Stimulated activated CD4-positive, alpha-beta T cell treated with anti-CD3 and anti-CD28 coated beads, Interleukin-1b, Interleukin-23, amount 100 ng/mL, for 4 hours (primary cell): Measurements from ENCODE around the gene HOXD8.

Experiments used
- DNase-seq, 2 donors: peaks; one replicate each; pipeline ENCODE4 v3.0.0-alpha.2; 2020; ENCODE audit warnings: low read depth in 2 of 2

The HOXD8 gene

DNA sequence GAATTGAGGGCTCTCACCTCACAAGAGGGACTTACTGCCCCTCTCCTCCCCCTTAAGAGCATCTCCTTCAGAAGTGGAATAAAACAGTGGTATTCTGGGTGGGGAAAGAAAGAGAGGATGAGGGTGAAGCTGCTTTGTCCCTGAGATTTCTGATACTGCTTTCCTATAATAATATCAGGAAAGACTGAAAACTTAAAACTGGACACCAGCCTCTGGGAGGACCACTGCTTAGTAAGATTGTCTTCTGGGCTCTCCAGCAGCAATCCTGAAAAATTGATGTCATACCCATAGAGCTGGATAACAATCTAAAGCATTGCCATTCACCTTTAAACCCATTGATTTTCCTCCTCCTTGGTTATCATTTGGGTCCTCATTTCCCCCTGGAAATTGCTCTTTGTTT lies 17.1 kb downstream of the HOXD8 start:
- no peak for DNase-seq

DNA sequence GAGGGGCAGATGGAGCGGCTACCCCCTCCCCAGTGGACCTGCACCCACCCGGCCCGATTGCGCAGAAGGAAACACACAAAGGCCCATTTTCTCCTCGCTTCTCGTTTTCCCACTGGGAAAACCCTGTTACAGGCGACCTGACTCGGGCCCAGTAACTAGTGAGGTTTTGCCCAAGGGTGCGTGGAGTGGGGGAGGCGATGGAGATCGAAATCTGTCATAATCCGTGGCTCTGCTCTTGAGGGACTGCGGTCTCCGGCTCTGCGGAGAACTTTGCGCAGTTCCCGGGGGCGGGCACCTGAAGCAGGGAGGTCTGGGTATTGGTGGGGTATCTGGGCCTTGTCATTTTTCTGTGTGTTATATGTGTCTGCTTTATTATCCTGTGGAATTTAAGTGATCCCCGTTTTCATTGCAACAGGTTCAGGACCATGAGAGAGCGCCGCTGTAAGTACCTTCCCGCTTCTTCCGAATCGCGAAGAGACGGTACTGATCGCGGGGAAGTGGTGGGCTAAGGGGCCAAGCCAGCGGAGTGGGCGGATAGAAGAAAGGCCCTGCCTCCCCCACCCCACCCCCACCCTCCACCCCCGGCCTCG lies 17.8 kb downstream of the HOXD8 start:
- DNase-seq: no peak

DNA sequence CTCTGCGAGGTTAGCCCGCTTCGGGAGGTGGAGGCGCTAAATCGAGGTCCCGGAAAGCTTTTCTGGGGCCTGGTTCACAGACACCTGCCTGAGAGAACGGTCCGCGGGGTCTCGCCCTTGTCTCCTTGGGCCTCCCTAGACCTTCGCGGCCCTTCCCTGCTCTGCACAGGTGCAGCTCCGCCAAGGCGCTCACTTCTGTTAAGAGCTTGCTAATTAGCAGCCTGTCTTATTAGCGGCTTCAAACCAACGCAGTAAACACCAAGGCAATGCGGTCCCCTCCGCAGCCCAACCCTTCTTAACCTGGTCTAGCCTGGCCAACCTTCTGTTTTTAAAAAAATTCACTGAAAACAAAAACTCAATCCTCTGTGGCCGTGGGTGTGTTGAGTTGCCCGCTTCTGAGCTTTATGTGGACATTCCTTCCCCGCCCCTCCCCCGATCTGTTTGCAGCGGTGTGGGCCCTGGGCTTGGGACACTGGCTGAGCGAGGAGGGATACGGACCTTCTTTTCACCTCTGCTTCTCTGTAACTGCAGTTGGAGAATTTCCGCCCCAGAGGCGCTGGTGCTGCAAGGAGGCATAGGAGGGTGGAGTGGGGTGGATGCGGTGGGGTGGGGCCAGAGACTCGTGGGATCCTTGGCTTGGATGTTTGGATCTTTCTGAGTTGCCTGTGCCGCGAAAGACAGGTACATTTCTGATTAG lies 18.4 kb downstream of the HOXD8 start:
- no peak for DNase-seq

DNA sequence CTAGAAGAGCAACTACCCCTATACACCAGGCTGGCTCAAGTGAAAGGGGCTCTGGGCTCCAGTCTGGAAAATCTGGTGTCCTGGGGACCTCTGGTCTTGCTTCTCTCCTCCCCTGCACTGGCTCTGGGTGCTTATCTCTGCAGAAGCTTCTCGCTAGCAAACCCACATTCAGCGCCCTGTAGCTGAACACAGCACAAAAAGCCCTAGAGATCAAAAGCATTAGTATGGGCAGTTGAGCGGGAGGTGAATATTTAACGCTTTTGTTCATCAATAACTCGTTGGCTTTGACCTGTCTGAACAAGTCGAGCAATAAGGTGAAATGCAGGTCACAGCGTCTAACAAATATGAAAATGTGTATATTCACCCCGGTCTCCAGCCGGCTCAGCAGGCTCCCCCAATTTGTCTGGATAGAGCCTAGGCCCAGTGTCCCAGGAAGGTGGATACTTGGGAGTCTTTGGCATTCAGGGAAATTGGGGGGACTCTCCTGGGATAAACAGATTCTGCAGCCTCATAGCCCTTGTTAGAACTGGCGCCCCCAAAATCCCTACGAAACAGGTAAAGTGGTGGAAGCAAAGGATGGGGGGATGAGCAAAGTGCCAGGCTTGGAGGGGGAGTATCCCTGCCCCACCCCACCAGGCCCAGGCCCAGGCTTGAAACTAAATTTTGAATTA lies 19.4 kb downstream of the HOXD8 start:
- no peak for DNase-seq

DNA sequence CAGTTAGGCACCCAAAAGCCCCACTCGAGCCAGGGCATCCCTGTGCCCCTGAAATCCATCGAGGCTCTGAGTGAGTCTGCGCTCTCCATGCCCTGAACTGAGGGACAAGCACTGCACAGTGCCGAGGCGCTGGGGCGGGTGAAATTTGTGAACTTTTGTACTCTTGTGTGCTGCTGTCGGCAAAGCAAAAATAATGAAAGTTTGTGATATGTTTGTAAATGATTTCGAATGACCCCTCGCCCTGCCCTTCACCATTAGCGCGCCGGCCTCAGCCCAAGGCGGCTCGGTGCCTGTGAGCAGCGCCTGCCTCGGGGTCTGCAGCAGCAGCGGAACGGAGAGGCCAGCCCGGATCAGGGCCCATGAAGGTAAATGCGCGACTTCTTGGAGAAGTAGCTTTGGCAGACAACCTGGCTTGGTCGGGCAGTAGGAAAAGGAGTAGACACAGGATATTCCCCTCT lies 20.0 kb downstream of the HOXD8 start:
- DNase-seq: no peak

DNA sequence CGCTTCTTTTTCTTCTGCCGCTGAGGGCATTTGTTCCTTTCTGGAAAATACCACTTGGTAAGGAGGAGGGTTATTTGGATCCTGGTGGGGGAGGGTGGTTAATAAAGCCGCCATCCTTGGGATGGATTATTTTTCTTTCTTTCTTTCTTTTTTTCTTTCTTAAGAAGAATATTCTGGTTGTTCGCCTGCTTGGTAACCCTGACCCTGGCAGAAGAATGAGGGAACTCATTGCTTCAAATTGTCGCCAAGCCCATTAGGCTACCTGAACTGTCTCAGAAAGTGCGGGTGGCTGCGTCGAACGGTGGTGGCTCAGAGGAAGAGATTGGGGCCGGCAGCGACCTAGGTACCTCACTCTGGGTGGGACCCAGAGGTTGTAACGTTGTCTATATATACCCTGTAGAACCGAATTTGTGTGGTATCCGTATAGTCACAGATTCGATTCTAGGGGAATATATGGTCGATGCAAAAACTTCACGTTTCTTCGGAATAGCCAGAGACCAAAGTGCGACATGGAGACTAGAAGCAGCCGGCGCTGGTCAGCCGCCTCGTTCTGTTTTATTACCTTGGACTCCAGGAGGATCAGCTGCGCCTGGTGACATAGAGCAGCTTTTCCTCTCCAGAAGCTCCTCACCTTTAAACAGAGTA lies 20.6 kb downstream of the HOXD8 start:
- DNase-seq: no peak

DNA sequence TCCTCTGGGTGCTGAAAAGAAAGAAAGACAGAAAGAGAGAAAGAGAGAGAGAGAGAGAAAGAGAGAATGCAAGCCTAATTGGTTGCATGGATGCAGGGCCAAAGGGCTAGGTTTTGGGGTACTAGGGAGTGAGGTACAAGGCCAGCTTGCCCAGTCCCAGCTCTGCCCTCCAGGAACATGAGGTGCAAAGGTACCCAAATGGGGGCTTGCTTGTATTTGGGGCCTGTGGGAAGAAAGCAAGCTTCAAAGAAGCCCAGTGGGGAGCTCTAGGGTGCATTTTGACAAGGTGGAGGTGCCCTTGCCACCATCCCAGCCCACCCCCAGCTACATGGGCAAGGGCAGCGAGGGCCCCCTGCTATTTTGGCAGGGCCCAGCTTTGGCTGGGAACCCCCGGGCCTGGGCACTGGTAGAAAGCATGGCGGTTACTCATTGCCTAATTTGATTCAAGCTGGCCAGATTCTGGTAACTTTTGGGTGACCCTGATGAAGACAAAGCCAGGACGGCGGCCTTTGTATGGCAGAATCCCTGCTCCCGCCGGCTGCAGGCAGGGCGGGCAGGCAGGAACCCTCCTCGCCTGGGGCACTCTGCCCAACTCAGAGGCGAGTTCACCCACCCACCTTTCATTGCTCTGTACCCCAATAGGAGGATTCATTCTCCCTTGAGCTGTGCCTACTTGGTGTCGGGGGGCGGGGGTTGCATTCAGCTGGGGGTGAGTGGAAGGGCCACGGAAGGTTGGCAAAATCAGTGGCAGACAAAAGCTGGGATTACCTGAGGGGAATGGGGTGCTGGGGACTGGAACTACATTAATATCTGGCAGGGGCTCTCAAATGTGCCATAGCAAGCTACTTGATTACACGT lies 21.3 kb downstream of the HOXD8 start:
- DNase-seq: no peak

DNA sequence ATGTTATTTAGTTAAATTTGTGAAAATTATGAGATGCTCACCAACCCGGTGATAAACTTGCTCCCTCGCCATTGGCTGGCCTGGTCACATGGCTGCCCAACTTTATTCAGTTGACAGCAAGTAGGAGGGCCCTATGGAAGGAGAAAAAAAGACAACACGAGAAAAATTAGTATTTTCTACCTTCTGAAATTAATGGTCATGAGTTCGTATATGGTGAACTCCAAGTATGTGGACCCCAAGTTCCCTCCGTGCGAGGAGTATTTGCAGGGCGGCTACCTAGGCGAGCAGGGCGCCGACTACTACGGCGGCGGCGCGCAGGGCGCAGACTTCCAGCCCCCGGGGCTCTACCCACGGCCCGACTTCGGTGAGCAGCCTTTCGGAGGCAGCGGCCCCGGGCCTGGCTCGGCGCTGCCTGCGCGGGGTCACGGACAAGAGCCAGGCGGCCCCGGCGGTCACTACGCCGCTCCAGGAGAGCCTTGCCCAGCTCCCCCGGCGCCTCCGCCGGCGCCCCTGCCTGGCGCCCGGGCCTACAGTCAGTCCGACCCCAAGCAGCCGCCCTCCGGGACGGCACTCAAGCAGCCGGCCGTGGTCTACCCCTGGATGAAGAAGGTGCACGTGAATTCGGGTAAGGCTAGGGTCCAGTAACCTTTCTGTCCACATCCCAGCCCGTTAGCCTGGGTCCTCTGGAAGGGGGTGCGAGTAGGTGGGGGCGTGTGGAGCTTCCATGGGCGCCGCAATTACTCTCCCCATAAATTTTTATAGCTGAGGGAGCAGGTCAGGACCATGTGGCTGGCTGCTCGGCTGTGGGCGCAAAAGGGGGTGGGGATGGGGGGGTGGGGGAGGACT lies 22.2 kb downstream of the HOXD8 start, which contains the start of gene HOXD4:
HOXD4 (plus strand) TSS at position 109 of the 846 bp plus-strand sequence; CDS start at position 193, 84 bp downstream.
- no peak for DNase-seq

DNA sequence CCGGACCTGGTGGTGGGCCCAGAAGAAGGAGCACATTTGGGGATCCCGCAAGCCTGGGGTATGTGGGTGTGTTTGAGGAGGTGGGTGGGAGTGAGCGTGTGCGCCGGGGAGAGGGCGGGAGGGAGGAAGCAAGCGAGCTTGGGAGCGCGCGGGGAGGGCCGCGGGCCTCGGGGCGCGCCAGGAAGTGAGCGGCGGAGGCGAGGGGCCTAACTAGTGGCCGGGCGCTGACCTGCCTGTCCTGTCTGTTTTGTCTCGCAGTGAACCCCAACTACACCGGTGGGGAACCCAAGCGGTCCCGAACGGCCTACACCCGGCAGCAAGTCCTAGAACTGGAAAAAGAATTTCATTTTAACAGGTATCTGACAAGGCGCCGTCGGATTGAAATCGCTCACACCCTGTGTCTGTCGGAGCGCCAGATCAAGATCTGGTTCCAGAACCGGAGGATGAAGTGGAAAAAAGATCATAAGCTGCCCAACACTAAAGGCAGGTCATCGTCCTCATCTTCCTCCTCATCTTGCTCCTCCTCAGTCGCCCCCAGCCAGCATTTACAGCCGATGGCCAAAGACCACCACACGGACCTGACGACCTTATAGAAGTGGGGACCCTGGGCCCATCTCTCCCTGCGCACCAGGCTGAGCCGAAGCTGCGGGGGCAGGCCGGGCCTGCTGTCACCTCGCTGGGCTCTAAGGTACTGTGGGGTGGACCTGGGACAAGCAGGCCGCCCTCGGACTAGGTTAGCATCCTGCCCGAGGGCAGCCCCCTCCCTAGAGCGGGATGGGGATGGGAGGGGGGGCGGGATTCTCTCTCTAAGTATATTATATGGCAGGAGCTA lies 23.1 kb downstream of the HOXD8 start:
- DNase-seq: no peak

DNA sequence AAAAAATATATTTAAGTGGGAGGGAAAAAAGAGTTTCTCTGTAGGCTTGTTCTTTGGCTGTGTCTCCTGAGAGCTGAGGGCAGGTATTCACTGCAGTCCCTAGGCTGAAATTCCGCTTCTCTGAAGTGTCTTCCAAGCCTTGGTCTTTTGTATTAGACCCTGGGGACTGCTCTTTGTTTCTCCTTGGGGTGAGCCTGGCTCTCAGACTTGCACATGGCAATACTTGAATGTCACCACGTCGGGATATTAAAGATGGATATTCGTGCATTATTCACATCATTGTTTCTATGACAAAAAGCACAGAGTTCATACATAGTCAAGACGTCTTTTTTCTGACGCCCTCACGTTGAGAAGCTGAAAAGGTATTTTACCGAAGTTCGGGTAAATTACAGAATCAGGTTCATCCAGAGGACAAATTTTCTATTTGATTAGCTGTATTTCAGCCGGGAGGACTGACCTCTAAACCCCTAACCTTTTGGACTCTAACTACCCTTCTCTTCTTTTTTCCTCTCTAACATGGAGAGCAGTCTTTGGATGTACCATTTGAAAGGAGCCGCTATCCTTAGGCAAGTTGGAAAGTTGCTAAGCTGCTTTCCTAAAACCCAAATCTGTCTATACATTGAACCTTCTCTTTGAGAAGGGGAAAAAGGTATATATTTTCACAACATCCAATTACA lies 25.2 kb downstream of the HOXD8 start:
- DNase-seq: no peak

DNA sequence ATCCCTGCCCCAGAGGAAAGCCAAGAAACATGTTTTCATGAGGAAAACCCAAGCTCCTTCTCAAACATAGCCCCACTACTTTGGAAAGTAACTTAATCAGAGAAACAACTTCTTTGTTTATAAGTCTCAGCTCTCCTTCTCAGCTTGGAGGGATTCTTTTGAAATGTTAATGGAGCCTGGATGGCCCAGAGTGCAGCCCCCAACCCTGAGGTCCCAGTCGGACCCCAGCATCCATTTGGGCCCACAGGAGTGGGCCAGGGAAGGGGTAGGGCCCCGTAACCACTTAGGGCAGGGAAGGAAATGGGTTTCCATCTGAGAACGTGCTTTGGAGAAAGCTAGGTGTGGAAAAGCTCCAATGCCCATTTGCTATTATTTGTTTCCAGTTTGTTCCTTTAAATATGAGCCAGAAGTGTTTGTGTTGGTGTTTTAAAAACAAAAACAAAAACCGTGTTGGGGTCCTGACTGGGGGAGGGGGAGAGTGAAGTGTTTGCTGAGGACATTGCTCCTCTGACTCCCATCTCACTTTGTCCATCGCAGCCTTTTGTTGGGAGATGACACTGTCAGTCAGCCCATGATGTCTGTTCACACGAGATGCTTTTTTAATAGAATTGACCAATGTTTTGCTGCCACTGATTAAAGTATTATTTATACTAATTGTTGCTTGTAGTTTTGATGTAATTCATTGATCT lies 26.0 kb downstream of the HOXD8 start:
- DNase-seq: no peak

DNA sequence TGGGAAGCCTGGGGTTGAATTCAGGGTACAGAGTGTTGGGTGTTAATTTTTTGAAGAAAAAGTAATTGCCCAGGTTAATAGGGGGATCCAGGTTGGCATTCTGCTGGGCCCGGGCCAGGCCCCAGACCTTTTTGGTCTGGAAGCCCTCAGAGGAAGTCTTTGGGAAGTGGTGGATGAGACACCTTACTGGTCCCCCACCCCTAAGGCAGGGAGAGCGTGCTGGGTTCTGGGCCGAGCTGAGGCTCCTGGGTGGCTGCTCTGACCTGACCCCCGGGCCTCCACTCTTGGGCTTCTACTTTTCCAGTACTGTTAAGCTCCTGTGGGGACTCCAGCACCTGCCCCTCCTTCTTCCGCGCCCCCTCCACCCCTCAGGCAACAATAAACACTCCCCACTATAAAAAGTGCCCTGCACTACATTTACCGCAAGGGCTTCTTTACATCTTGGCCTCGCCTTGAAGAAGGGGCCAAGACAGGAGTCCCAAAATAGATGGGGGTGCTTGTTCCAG lies 26.8 kb downstream of the HOXD8 start:
- no peak for DNase-seq

DNA sequence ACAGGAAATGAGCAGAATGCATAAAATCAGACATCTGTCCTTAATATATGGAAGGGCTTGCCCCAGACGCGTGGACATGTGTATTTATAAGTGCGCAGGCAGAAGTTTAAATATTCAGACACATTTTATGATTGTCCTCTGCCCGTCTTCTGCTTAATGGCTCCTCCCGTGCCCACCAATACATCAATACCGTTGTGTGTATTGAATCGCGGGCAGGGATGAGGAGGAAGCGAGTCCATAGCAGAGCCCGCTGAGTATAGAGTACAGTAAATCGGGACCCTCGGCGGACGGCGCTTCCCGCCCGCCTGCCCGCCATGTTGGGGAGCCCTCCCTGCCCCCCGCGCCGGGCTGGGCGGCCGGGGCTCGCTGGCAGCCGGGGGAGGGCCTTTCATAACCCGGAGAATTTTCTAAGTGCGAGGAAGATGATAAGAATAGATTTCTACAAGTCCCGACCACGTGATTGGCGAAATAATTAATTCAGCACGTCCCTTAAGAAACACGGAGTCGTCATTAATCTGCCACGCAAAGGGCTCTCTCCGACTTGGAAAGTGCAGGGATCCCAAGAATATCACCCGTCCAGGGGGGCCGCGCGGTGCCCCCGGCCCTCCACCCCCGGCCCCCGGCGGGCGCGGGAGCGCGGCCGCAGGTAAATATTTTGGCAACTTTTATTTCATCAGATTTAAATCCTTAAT lies 27.4 kb downstream of the HOXD8 start, which contains the start of gene HOXD3:
HOXD3 (plus strand) TSS at position 501 of the 692 bp plus-strand sequence. CDS start 11,808 bp downstream, outside the sequence.
- no peak for DNase-seq

DNA sequence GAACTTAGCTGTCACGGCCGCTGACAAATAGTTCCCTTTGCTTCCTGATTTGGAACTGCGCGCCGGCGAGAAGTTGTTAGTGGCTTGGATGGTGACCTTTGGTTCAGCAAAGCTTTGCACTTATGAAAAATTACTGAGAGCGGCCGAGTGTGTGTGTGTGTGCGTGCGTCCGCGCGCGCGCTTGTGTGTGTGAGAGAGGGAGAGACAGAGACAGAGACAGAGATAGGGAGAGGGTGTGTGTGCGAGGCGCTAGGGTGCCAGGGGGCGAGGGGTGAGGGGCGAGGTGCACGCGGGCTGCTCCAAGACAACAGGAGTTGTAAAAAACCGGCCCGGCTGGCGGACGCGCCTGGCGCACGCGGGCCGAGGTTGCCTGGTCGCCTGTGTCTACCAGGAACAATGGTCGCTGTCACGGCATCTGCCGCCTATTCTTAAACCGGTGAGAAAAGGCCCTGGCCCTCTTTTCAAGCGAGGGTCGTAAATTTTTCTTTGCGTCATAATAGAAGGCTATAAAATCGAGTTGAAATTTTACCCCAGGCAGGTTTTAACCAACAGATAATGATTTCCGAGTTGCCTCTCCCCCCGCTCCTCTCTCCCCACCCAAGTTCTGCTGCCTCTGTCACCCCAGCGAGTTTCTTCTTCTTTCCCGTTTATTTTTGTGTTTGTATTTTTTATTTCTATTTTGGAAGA lies 28.1 kb downstream of the HOXD8 start:
- DNase-seq: no peak

DNA sequence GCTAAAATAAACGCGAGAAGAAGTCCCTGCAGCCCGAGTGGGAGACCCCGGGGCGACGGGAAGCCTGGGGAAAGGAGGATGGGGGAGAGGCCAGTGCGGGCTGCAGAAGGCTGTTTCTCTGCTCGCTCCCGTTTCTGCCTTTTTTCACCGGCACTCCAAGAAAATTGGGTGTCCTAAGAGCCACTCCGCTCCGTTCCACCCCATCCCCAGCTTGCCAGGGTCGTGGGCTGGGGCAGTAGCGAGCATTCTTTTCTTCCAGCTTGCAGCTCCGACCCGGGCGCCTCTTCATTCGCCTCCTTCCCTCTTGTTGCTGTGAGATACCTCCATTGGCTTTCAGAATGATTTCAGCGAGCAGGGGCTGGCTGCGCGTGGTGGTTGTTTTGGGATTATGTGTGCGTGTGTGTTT lies 28.7 kb downstream of the HOXD8 start:
- DNase-seq: no peak

DNA sequence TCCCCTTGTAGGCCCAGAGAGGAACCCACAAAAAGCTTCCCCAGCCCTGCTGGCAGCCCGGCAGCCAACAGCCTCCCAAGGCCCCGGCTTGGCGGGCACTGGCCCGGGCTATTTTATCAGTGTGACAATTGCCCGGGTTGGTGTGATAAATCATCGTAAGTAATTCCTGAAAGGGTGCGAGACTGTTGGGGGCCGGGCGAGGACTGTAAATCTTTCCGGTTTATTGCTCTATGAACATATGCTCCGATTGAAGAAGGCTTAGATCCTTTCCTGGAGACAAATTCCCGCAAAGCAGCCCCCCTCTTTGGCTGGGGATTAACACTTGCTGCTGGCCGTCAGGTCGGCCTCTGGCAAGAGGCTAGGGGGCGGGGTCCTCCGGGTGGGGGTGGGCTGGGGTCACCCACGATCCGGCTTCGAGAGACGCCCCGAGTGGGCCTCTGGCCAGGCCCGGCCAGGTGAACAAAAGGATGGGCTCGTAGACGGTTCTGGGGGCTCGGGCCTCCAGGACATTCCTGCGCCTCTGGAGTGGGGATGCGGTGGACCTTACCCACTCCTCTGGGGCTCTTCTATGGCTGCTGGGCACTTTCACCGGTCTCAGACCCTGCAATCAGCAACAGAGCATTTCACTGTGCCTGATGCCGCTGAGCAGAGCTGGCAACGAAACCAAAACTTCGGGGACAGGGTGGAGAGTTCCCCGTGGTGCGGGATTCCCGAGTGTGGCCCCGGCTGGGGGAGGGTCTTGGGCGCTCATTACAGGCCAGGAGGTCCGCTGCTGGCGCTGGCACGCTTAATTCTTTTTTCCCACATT lies 29.6 kb downstream of the HOXD8 start:
- DNase-seq: no peak
